IMR-90 (cell line): ENCODE measurements around the gene FAM118A.

Experiments
- BHLHE40 ChIP-seq: fragments of 150-350 bp; IDR thresholded peaks from 2 replicates; pipeline ENCODE4 v1.6.1; 2016; ENCODE audit warnings: mild to moderate bottlenecking, low read depth, low read length
- CEBPB ChIP-seq: IDR thresholded peaks from 2 replicates; pipeline ENCODE4 v1.6.1; 2012; ENCODE audit warnings: low read depth, low read length, improper control_type of control experiment
- FOS ChIP-seq: fragments of 150-350 bp; IDR thresholded peaks from 2 replicates; pipeline ENCODE4 v1.6.1; 2016; ENCODE audit warnings: low read depth, low read length
- MAFK ChIP-seq: IDR thresholded peaks from 2 replicates; pipeline ENCODE4 v1.6.1; 2012; ENCODE audit warnings: low read depth, low read length, improper control_type of control experiment
- MAZ ChIP-seq: IDR thresholded peaks from 2 replicates; pipeline ENCODE4 v1.6.1; 2012; ENCODE audit warnings: low read depth, mild to moderate bottlenecking, low read length, improper control_type of control experiment, moderate library complexity, borderline replicate concordance
- MXI1 ChIP-seq: IDR thresholded peaks from 2 replicates; pipeline ENCODE4 v1.6.1; 2012; ENCODE audit warnings: low read depth, mild to moderate bottlenecking, low read length, moderate library complexity, borderline replicate concordance
- POLR2A ChIP-seq: IDR thresholded peaks from 2 replicates; pipeline ENCODE4 v1.6.1; 2012; ENCODE audit warnings: mild to moderate bottlenecking, low read depth, low read length
- RCOR1 ChIP-seq: IDR thresholded peaks from 2 replicates; pipeline ENCODE4 v1.6.1; 2012; ENCODE audit warnings: mild to moderate bottlenecking, low read length, improper control_type of control experiment; ENCODE audit not compliant: insufficient replicate concordance
- RFX5 ChIP-seq: IDR thresholded peaks from 2 replicates; pipeline ENCODE4 v1.8.0; 2012; ENCODE audit warnings: low read depth, mild to moderate bottlenecking, low read length, moderate library complexity
- SMC3 ChIP-seq: fragments of 150-350 bp; IDR thresholded peaks from 2 replicates; pipeline ENCODE4 v1.6.1; 2016; ENCODE audit warnings: low read depth, mild to moderate bottlenecking, antibody characterized with exemption, low read length, moderate library complexity
- TF ChIP-seq, protein P1 (sequence below): conservative IDR thresholded peaks from 2 replicates; pipeline ENCODE4 v1.5.1; 2012; ENCODE audit warnings: mild to moderate bottlenecking, low read depth, low read length, improper control_type of control experiment

DNA sequence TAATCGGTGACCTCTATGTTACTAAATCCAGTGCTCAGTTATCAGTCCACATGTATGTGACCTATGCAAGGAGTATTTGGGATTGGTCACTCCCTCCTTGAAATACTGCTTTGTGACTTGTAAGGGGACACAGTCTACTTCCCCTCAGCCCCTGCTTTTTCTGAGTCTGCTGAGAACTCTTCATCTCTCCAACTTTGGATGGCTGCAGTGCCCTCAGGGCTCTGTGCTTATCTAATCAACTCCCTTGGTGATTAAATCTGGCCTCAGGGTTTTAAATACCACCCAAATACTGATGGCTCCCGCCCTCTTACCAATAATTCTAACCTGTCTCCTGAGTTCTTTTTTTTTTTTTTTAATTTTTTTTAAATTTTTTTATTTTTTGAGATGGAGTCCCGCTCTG is 40.2 kb downstream of the FAM118A start:
- no peak for TF ChIP-seq BHLHE40
- no peak for TF ChIP-seq POLR2A
- TF ChIP-seq, protein P1, sequence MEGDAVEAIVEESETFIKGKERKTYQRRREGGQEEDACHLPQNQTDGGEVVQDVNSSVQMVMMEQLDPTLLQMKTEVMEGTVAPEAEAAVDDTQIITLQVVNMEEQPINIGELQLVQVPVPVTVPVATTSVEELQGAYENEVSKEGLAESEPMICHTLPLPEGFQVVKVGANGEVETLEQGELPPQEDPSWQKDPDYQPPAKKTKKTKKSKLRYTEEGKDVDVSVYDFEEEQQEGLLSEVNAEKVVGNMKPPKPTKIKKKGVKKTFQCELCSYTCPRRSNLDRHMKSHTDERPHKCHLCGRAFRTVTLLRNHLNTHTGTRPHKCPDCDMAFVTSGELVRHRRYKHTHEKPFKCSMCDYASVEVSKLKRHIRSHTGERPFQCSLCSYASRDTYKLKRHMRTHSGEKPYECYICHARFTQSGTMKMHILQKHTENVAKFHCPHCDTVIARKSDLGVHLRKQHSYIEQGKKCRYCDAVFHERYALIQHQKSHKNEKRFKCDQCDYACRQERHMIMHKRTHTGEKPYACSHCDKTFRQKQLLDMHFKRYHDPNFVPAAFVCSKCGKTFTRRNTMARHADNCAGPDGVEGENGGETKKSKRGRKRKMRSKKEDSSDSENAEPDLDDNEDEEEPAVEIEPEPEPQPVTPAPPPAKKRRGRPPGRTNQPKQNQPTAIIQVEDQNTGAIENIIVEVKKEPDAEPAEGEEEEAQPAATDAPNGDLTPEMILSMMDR = no peak
- TF ChIP-seq MXI1 = no peak
- no peak for TF ChIP-seq CEBPB
- no peak for TF ChIP-seq FOS
- no peak for TF ChIP-seq RFX5
- TF ChIP-seq SMC3 = no peak
- no peak for TF ChIP-seq MAFK
- no peak for TF ChIP-seq MAZ
- no peak for TF ChIP-seq RCOR1
